Muscle layer of duodenum (tissue), 2 donors: ENCODE data around the gene ARMC10.
"Not testable (repeated sequence)": the region's sequence is repeated elsewhere in the genome, so short reads cannot be mapped to it uniquely, and the experiment has no call there.

Experiments used
- H3K27ac ChIP-seq: one replicate; pipeline ENCODE4 v1.7.0; 2013; ENCODE audit warnings: mild to moderate bottlenecking, low read length
- H3K27me3 ChIP-seq: one replicate; pipeline ENCODE4 v1.7.0; 2013; ENCODE audit warnings: low read depth, mild to moderate bottlenecking, control low read depth, low read length
- H3K36me3 ChIP-seq, 2 donors: one replicate each; pipeline ENCODE4 v1.7.0; 2013; ENCODE audit warnings: low read length in 2 of 2, control low read depth in 1 of 2, mild to moderate bottlenecking in 1 of 2; ENCODE audit not compliant: insufficient read depth in 2 of 2, control insufficient read depth in 1 of 2
- H3K4me1 ChIP-seq, 2 donors: one replicate each; pipeline ENCODE4 v1.7.0; 2013; ENCODE audit warnings: low read length in 2 of 2, mild to moderate bottlenecking in 2 of 2, control low read depth in 1 of 2, moderate library complexity in 1 of 2; ENCODE audit not compliant: insufficient read depth in 2 of 2, control insufficient read depth in 1 of 2
- H3K4me3 ChIP-seq, 2 donors: one replicate each; pipeline ENCODE4 v1.7.0; 2013; ENCODE audit warnings: low read length in 2 of 2, low read depth in 1 of 2, mild to moderate bottlenecking in 1 of 2
- H3K9me3 ChIP-seq, 2 donors: one replicate each; pipeline ENCODE4 v1.7.0; 2013; ENCODE audit warnings: low read length in 2 of 2, control low read depth in 1 of 2, mild to moderate bottlenecking in 1 of 2; ENCODE audit not compliant: control insufficient read depth in 1 of 2
- donor health status: healthy.

ARMC10 gene

GRCh38 chr7:103079836-103080235, 4.9 kb downstream of the ARMC10 start:
- Histone ChIP-seq H3K9me3 (no peaks in the 10 kb centered on the region), H3K27me3 (no peaks in the 10 kb centered on the region), H3K27ac (no peak overlapping the region), H3K4me1 (peaks cover 6 to 17% of the 10 kb centered on the region in 2 donors), H3K4me3 (no peak overlapping the region), H3K36me3 (peaks cover 9 to 10% of the 10 kb centered on the region in 2 donors)

GRCh38 chr7:103080923-103081322, 6.0 kb downstream of the ARMC10 start:
- Histone ChIP-seq H3K27ac (no peak overlapping the region), H3K36me3 (peaks cover 15% of the 10 kb centered on the region in 2 donors), H3K9me3 (no peaks in the 10 kb centered on the region), H3K4me3 (no peak overlapping the region), H3K4me1 (peaks cover 4 to 16% of the 10 kb centered on the region in 2 donors), H3K27me3 (no peaks in the 10 kb centered on the region)

GRCh38 chr7:103082497-103082896, 7.6 kb downstream of the ARMC10 start:
- H3K27ac ChIP-seq = no peak overlapping the region
- H3K27me3 ChIP-seq = no peaks in the 10 kb centered on the region
- H3K4me1 ChIP-seq = peaks cover 0 to 2% of the 10 kb centered on the region in 2 donors
- H3K9me3 ChIP-seq = no peaks in the 10 kb centered on the region
- H3K36me3 ChIP-seq = peaks cover 23 to 26% of the 10 kb centered on the region in 2 donors
- no peak overlapping the region for H3K4me3 ChIP-seq

GRCh38 chr7:103083210-103083609, 8.3 kb downstream of the ARMC10 start:
- Histone ChIP-seq H3K36me3 (peaks cover 26 to 32% of the 10 kb centered on the region in 2 donors), H3K9me3 (no peaks in the 10 kb centered on the region), H3K4me1 (no peaks in the 10 kb centered on the region), H3K27ac (no peak overlapping the region), H3K27me3 (no peaks in the 10 kb centered on the region), H3K4me3 (no peak overlapping the region)

GRCh38 chr7:103092321-103092720, 17.4 kb downstream of the ARMC10 start:
- H3K27ac ChIP-seq, H3K27me3 ChIP-seq, H3K9me3 ChIP-seq, H3K4me1 ChIP-seq, H3K4me3 ChIP-seq: not testable (repeated sequence)
- H3K36me3 ChIP-seq = peaks cover 25 to 32% of the 10 kb centered on the region in 2 donors

- Histone ChIP-seq H3K9me3 (no peaks in the 10 kb centered on the region), H3K4me3 (no peak overlapping the region), H3K27ac (no peak overlapping the region), H3K4me1 (no peaks in the 10 kb centered on the region), H3K36me3 (peaks cover 20 to 27% of the 10 kb centered on the region in 2 donors), H3K27me3 (no peaks in the 10 kb centered on the region)
Measured at GRCh38 chr7:103093429-103093828, 18.5 kb downstream of the ARMC10 start.

GRCh38 chr7:103094102-103094501, 19.2 kb downstream of the ARMC10 start:
- peaks cover 17 to 23% of the 10 kb centered on the region in 2 donors for H3K36me3 ChIP-seq
- no peaks in the 10 kb centered on the region for H3K9me3 ChIP-seq
- H3K4me1 ChIP-seq = no peaks in the 10 kb centered on the region
- H3K4me3 ChIP-seq = no peak overlapping the region
- H3K27ac ChIP-seq = no peak overlapping the region
- H3K27me3 ChIP-seq = no peaks in the 10 kb centered on the region

GRCh38 chr7:103095558-103095957, 20.6 kb downstream of the ARMC10 start:
- peaks cover 17 to 20% of the 10 kb centered on the region in 2 donors for H3K36me3 ChIP-seq
- not testable (repeated sequence) for H3K4me1 ChIP-seq, H3K4me3 ChIP-seq, H3K27ac ChIP-seq, H3K9me3 ChIP-seq, H3K27me3 ChIP-seq

- no peak overlapping the region for H3K27ac ChIP-seq
- H3K27me3 ChIP-seq = no peaks in the 10 kb centered on the region
- H3K4me3 ChIP-seq = no peak overlapping the region
- no peaks in the 10 kb centered on the region for H3K9me3 ChIP-seq
- H3K36me3 ChIP-seq = peaks cover 20 to 22% of the 10 kb centered on the region in 2 donors
- no peaks in the 10 kb centered on the region for H3K4me1 ChIP-seq
Measured at GRCh38 chr7:103097041-103097440, 22.1 kb downstream of the ARMC10 start.

- Histone ChIP-seq H3K4me3 (no peak overlapping the region), H3K36me3 (peaks cover 35% of the 10 kb centered on the region in 2 donors), H3K9me3 (no peaks in the 10 kb centered on the region), H3K27me3 (no peaks in the 10 kb centered on the region), H3K27ac (no peak overlapping the region), H3K4me1 (no peaks in the 10 kb centered on the region)
Measured at GRCh38 chr7:103100348-103100747, 25.4 kb downstream of the ARMC10 start.

GRCh38 chr7:103101543-103101942, 26.6 kb downstream of the ARMC10 start:
- H3K27ac ChIP-seq = no peak overlapping the region
- H3K4me1 ChIP-seq = peaks cover 0 to 6% of the 10 kb centered on the region in 2 donors
- no peaks in the 10 kb centered on the region for H3K27me3 ChIP-seq
- H3K9me3 ChIP-seq = no peaks in the 10 kb centered on the region
- H3K36me3 ChIP-seq = peaks cover 32 to 34% of the 10 kb centered on the region in 2 donors
- H3K4me3 ChIP-seq = no peak overlapping the region

GRCh38 chr7:103106005-103106702, 31.2 kb downstream of the ARMC10 start:
- peaks cover 20 to 22% of the 10 kb centered on the region in 2 donors for H3K36me3 ChIP-seq
- H3K4me1 ChIP-seq = peaks cover 0 to 8% of the 10 kb centered on the region in 2 donors
- no peak overlapping the region for H3K4me3 ChIP-seq
- H3K27ac ChIP-seq = no peak overlapping the region
- H3K27me3 ChIP-seq = no peaks in the 10 kb centered on the region
- no peaks in the 10 kb centered on the region for H3K9me3 ChIP-seq
